Stomach (tissue), 9 donors: ENCODE results near the gene FRMD8. TPM values are rescaled to one million over a fixed set of nuclear protein-coding genes. Genes with fewer than 3 reads are reported as not detected.

Source experiments
- DNase-seq, 2 donors: peaks; one replicate each; pipeline versions ENCODE4 v3.0.0 to v3.0.0-alpha.2; 2013 to 2019
- H3K27ac ChIP-seq, 5 donors: fragments of 200-600 bp in 4 of 5; sonication (generic) in 4 of 5; one replicate each; pipeline ENCODE4 v1.5.1; 2013 to 2019; ENCODE audit warnings: mild to moderate bottlenecking in 1 of 5, moderate library complexity in 1 of 5
- H3K27me3 ChIP-seq, 3 donors: fragments of 200-600 bp; sonication (generic); one replicate each; pipeline ENCODE4 v1.5.1; 2017 to 2019; ENCODE audit warnings: mixed run types in 1 of 3
- H3K36me3 ChIP-seq, 4 donors: fragments of 200-600 bp; sonication (generic); 1 replicate in 3 of 4; 2 replicates in 1 of 4; pipeline ENCODE4 v1.5.1; 2016 to 2019
- H3K4me1 ChIP-seq, 4 donors: fragments of 200-600 bp; sonication (generic); one replicate each; pipeline ENCODE4 v1.5.1; 2016 to 2019
- H3K4me3 ChIP-seq, 4 donors: fragments of 200-600 bp; sonication (generic) in 3 of 4; one replicate each; pipeline ENCODE4 v1.5.1; 2016 to 2019; ENCODE audit warnings: mild to moderate bottlenecking in 1 of 4
- H3K9me3 ChIP-seq, 4 donors: fragments of 200-600 bp; sonication (generic); one replicate each; pipeline ENCODE4 v1.5.1; 2016 to 2019
- EP300 ChIP-seq: sonication (generic); formaldehyde crosslinking; IDR thresholded peaks from one replicate; pipeline ENCODE4 v1.6.1; 2017; ENCODE audit warnings: antibody characterized with exemption
- POLR2A ChIP-seq, 4 donors: fragments of 450-650 bp; IDR thresholded peaks; one replicate each; pipeline ENCODE4 v1.6.1; 2016; ENCODE audit warnings: antibody characterized with exemption in 4 of 4, control low read depth in 2 of 4, mild to moderate bottlenecking in 1 of 4, moderate library complexity in 1 of 4
- POLR2AphosphoS5 ChIP-seq, 3 donors: sonication (generic); formaldehyde crosslinking; IDR thresholded peaks; one replicate each; pipeline ENCODE4 v1.6.1; 2016; ENCODE audit warnings: antibody characterized with exemption in 3 of 3
- WGBS, 5 donors: extraction: QIAGEN DNeasy Blood & Tissue Kit in 3 of 5; methylation state at CpG; one replicate each; pipeline versions ENCODE4 v1.1.5 to v1.1.7; 2013 to 2018; 5-methylcytosine and 5-hydroxymethylcytosine counted together
- intact Hi-C: fragments of 100-400 bp; cut with DNase I; formaldehyde crosslinking; loops from one replicate; pipeline ENCODE4 v1.15.1; 2023; ENCODE audit warnings: low total_unique reads
- polyA plus RNA-seq, 3 donors: library from polyadenylated mRNA; stranded (reverse); fragments of 200-250 nt; gene quantifications; one replicate each; pipeline ENCODE4 v1.2.3, GENCODE V29; 2013
- total RNA-seq, 5 donors: library from RNA; depleted of rRNA; stranded (reverse); fragments of >200 nt; gene quantifications; one replicate each; pipeline versions ENCODE4 v1.1.0 to v1.2.3, GENCODE V29; 2014 to 2016
- TF ChIP-seq, protein P1 (sequence below), 7 experiments: fragments of 450-650 bp in 4 of 7; fragments of 200-600 bp in 3 of 7; sonication (generic) in 3 of 7; IDR thresholded peaks; one replicate each; pipeline ENCODE4 v1.5.1; 2016 to 2019; ENCODE audit warnings: antibody characterized with exemption in 7 of 7, control low read depth in 2 of 7, mild to moderate bottlenecking in 1 of 7
- donor health status: healthy with polysubstance abuse.
- donor health status: Bipolar disorder and iron deficiency.
- donor health status: healthy.

The FRMD8 gene
- total and polyA plus RNA-seq, 8 donors, result 9.3 to 340 (median 20.8) TPM

DNA sequence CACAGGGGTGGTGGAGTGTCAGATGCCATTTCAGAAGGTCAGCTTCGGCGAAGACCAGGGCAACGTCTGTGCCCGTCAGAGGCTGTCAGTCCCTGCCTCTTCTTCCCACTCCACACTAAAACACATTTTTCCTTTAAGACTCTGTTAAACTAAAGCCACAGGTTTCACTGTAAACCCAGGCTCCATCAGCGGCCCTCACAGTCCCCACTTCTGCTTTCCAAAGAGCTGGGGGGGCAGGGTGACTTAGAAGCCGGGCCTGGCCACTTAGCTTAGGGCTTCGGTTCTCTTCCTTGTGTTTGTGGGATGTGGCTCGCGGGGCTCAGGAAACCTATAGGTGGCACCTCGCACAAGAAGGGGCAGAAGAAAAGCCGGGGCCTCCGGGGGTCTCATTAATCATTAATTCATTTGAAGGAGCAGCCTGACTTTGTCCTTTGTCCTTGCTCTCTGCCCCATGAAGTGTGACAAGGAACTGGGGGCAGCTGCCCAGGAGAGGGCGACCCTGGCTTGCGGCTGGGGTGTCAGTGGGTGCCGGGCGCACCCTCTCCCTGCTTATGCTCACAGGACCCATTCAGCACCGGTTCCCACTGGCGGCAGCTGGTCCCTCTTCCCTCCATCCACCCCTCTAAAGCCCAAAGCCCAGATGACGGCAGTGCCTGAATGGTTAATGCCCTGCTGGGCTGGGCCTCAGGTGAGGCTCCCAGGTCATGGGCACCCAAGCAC, 8.1 kb upstream of the FRMD8 start:
- H3K4me1 ChIP-seq, result peaks cover 23 to 49% (median 37%) of the 10 kb centered on the region in 4 donors
- WGBS, 5 donors, result 65 to 72% (median 70%) methylated on average over 19 of the region's 19 CpGs
- no peak for TF ChIP-seq POLR2AphosphoS5 (IDR thresholded peaks at IDR 0.05)
- TF ChIP-seq, protein P1, sequence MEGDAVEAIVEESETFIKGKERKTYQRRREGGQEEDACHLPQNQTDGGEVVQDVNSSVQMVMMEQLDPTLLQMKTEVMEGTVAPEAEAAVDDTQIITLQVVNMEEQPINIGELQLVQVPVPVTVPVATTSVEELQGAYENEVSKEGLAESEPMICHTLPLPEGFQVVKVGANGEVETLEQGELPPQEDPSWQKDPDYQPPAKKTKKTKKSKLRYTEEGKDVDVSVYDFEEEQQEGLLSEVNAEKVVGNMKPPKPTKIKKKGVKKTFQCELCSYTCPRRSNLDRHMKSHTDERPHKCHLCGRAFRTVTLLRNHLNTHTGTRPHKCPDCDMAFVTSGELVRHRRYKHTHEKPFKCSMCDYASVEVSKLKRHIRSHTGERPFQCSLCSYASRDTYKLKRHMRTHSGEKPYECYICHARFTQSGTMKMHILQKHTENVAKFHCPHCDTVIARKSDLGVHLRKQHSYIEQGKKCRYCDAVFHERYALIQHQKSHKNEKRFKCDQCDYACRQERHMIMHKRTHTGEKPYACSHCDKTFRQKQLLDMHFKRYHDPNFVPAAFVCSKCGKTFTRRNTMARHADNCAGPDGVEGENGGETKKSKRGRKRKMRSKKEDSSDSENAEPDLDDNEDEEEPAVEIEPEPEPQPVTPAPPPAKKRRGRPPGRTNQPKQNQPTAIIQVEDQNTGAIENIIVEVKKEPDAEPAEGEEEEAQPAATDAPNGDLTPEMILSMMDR (IDR thresholded peaks at IDR 0.05), result no peak
- no peak for TF ChIP-seq POLR2A (IDR thresholded peaks at IDR 0.05)
- no peak for TF ChIP-seq EP300
- peak in 1 of 2 donors; percentile 60 for DNase-seq
- no peaks in the 10 kb centered on the region for H3K9me3 ChIP-seq
- intact Hi-C loops, result no loop called here
- peak overlapping the region in 1 of 5 donors; percentile 3 for H3K27ac ChIP-seq
- no peaks in the 10 kb centered on the region for H3K27me3 ChIP-seq
- H3K4me3 ChIP-seq, result no peak overlapping the region
- no peaks in the 10 kb centered on the region for H3K36me3 ChIP-seq

GRCh38 chr11:65378928-65379638, 7.4 kb upstream of the FRMD8 start:
- peaks cover 23 to 57% (median 44%) of the 10 kb centered on the region in 4 donors for H3K4me1 ChIP-seq
- H3K27ac ChIP-seq, result peak overlapping the region in 1 of 5 donors; percentile 3
- H3K4me3 ChIP-seq, result no peak overlapping the region
- TF ChIP-seq POLR2A (IDR thresholded peaks at IDR 0.05) (no peak), POLR2AphosphoS5 (IDR thresholded peaks at IDR 0.05) (no peak), EP300 (no peak)
- TF ChIP-seq, protein P1 (IDR thresholded peaks at IDR 0.05), result no peak
- intact Hi-C loops, result no loop called here
- H3K36me3 ChIP-seq, result no peaks in the 10 kb centered on the region
- WGBS, 5 donors, result 88 to 100% (median 92%) methylated on average over 9 to 14 of the region's 14 CpGs
- H3K9me3 ChIP-seq, result no peaks in the 10 kb centered on the region
- no peak for DNase-seq
- H3K27me3 ChIP-seq, result no peaks in the 10 kb centered on the region

DNA sequence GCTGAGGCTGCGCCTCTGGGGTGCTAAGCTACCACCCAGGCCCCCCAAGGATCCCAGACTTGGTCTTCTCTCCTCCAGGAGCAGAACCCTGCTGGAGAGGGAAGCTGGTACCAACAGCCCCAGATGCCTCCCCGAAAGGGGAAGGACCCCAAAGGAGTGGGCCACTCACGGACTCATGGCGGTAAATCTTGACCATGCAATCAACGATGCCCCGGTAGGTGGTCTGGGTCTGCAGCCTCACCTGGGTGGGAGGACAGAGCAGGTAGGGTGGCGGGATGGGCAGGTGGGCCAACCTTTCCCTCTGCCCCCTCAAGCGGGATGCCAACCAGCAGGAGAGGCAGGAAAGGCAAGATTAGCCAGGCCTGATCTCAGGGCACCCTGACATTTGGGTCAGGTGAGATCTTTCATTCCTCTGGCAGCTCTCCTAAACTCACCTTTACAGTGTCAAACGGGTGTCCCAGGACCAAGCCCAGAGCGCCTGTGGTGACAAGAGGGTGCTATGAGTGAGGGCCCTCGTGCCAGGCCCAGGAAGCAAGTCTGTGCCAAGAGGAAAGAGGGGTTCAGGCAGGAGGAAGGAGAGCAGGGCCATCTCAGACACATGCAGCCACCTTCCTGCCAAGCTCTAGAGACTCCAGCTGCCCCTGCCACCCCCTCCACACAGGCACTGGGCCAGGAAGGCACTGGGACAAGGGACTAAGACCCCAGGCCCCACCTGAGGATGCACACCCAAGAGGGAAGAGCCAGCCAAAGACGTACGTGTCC, 6.6 kb upstream of the FRMD8 start:
- Histone ChIP-seq H3K9me3 (no peaks in the 10 kb centered on the region), H3K4me1 (peaks cover 31 to 65% (median 49%) of the 10 kb centered on the region in 4 donors), H3K36me3 (no peaks in the 10 kb centered on the region), H3K27me3 (no peaks in the 10 kb centered on the region), H3K4me3 (no peak overlapping the region), H3K27ac (peak overlapping the region in 2 of 5 donors; percentile 97)
- no peak for DNase-seq
- no peak for TF ChIP-seq EP300
- no peak for TF ChIP-seq POLR2A (IDR thresholded peaks at IDR 0.05)
- no peak for TF ChIP-seq POLR2AphosphoS5 (IDR thresholded peaks at IDR 0.05)
- TF ChIP-seq, protein P1 (IDR thresholded peaks at IDR 0.05), result no peak
- WGBS, 5 donors, result 75 to 87% (median 78%) methylated on average over 11 to 13 of the region's 13 CpGs
- intact Hi-C loops, result no loop called here

DNA sequence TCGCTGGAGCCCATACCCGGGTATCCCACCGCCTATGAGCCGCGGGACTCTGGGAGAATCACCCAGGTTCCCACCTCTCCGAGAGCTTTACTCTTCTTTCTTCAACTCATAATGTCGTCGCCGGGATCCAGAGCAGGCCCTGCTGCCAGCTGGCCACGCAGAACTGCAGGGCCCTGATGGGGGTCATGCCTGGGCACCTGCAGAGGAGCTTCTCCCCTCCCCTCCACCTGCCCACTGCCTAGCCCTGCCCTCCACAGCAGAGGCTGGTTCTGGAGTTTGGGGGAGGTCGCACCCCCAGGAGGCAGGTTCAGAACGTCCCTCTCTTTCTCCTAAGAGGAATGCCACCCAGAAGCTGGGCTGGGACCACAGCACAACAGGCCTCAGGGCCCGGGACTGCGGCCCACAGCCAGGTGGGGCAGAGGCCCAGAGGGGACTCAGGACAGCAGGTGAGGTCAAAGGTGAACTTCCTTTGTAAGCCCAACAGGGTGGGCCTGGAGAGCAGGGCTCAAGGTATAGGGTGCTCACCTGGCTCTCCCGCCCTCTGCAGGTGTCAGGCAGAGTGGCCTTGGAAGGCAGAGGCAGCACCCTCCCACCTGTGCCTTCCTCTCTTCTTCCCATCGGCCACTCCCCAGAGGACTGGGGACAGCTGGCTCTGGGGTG, 5.8 kb upstream of the FRMD8 start:
- Histone ChIP-seq H3K4me3 (no peak overlapping the region), H3K27ac (peak overlapping the region in 3 of 5 donors; percentile 97 to 100 (median 97)), H3K36me3 (no peaks in the 10 kb centered on the region), H3K9me3 (no peaks in the 10 kb centered on the region), H3K27me3 (no peaks in the 10 kb centered on the region), H3K4me1 (peaks cover 33 to 72% (median 53%) of the 10 kb centered on the region in 4 donors)
- intact Hi-C loops, result no loop called here
- no peak for TF ChIP-seq EP300
- no peak for TF ChIP-seq POLR2A (IDR thresholded peaks at IDR 0.05)
- TF ChIP-seq POLR2AphosphoS5 (IDR thresholded peaks at IDR 0.05), result no peak
- TF ChIP-seq, protein P1 (IDR thresholded peaks at IDR 0.05), result no peak
- WGBS, 5 donors, result 78 to 90% (median 85%) methylated on average over 11 to 16 of the region's 16 CpGs
- no peak for DNase-seq
